T-helper 1 cell treated with Interleukin-12 subunit alpha and Interleukin-12 subunit beta and Interleukin-4 antibody, amounts not matched to agents 30 μg/mL and 1 μg/mL, for 36 hours (primary cell): Measurements from ENCODE around the gene NIPAL1.
A peak's percentile ranks its signal among the peaks of the same experiment; 100 is the strongest.
"Not testable (repeated sequence)": the region's sequence is repeated elsewhere in the genome, so short reads cannot be mapped to it uniquely, and the experiment has no call there.

Source experiments
- H3K27ac Mint-ChIP-seq: one replicate; pipeline ENCODE4 v1.8.0; 2021; ENCODE audit warnings: mild to moderate bottlenecking, mixed read lengths
- H3K27me3 Mint-ChIP-seq: one replicate; pipeline ENCODE4 v1.8.0; 2021; ENCODE audit warnings: low read depth, mixed read lengths
- H3K36me3 Mint-ChIP-seq: one replicate; pipeline ENCODE4 v1.8.0; 2021; ENCODE audit warnings: low read depth, mixed read lengths
- H3K4me1 Mint-ChIP-seq: one replicate; pipeline ENCODE4 v1.8.0; 2021; ENCODE audit warnings: low read depth, mixed read lengths
- H3K4me3 Mint-ChIP-seq: one replicate; pipeline ENCODE4 v1.8.0; 2021; ENCODE audit warnings: mild to moderate bottlenecking, moderate library complexity, mixed read lengths
- H3K9me3 Mint-ChIP-seq: one replicate; pipeline ENCODE4 v1.8.0; 2021; ENCODE audit warnings: mixed read lengths

Gene NIPAL1

GRCh38 chr4:48016141-48017107, at the start of gene NIPAL1, which contains the start of gene CNGA1:
TSS of gene NIPAL1 (plus strand) at chr4:48016772. CDS start at chr4:48016840, 68 bp downstream.
TSS of gene CNGA1 (minus strand) at chr4:48016681. CDS start at chr4:47952689, 63,992 bp downstream.
- Mint-ChIP-seq H3K27ac (no peak within 1 kb of the TSS), H3K4me1 (peaks cover 11% of the 10 kb centered on the region), H3K4me3 (peak within 1 kb of the TSS; percentile 82), H3K36me3 (no peaks in the 10 kb centered on the region), H3K27me3 (peaks cover 41% of the 10 kb centered on the region), H3K9me3 (peaks cover 6% of the 10 kb centered on the region)

GRCh38 chr4:47968847-47969246, 47.7 kb upstream of the NIPAL1 start:
- no peaks in the 10 kb centered on the region for H3K36me3 Mint-ChIP-seq
- H3K9me3 Mint-ChIP-seq, result no peaks in the 10 kb centered on the region
- H3K27ac Mint-ChIP-seq, result no peak overlapping the region
- H3K27me3 Mint-ChIP-seq, result peaks cover 5% of the 10 kb centered on the region
- no peaks in the 10 kb centered on the region for H3K4me1 Mint-ChIP-seq
- H3K4me3 Mint-ChIP-seq, result no peak overlapping the region

DNA sequence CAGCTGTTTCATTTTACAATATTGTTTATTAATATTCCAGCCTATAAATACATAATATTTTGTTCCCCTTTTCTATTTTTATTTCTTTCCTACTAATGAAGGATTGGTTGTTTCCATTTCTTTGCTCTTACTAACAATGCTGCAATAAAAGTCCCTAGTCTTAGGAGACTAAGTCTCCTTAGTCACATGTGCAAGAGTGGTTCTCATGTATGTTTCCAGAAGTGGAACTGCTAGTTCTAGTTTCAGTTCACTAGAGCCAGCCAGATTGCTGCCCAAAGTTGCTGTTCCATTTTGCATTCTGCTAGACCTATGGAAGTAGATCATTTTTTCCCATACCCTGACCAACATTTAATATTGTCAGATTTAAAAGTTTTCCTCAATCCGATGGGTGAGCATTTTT, 44.4 kb upstream of the NIPAL1 start:
- Mint-ChIP-seq H3K36me3 (no peaks in the 10 kb centered on the region), H3K4me1 (no peaks in the 10 kb centered on the region), H3K27ac (no peak overlapping the region), H3K9me3 (no peaks in the 10 kb centered on the region), H3K27me3 (peaks cover 5% of the 10 kb centered on the region), H3K4me3 (no peak overlapping the region)

DNA sequence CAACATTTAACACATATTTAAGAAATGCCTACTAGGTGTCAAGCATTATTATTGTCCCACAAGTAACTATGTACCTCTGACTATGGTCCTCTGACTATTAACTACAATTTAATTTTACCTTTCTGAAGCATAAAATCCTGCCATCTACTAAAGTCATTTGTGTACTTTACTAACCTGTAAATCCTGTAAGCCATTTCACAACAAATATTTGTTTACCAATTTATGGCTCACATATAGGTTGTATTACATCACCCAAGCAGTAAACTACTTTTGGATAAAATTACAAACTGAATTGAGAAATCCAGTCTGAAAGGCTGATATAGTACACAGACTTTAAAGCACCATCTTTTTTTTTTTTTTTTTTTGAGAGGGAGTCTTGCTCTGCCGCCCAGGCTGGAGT, 43.9 kb upstream of the NIPAL1 start:
- H3K27me3 Mint-ChIP-seq, result peaks cover 5% of the 10 kb centered on the region
- H3K4me1 Mint-ChIP-seq, result no peaks in the 10 kb centered on the region
- H3K9me3 Mint-ChIP-seq, result no peaks in the 10 kb centered on the region
- no peaks in the 10 kb centered on the region for H3K36me3 Mint-ChIP-seq
- no peak overlapping the region for H3K4me3 Mint-ChIP-seq
- no peak overlapping the region for H3K27ac Mint-ChIP-seq

DNA sequence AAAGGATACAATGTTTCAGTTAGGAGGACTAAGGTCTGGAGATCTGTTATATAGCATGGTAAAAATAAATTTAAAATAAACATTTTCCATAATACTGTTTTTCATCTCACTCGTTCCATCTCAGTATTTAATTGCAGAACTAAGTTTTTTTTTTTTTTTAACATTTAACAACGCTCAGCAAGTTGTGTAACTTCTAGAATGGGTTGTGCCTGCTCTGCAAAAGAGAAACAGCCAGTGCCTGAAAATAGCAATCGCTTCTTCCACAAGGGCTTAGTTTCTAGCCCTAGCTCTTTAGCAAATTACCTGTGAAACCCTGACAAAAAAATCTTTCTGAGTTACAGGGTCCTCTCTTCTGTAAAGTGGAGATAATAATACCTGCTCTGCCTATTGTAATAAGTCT, 42.0 kb upstream of the NIPAL1 start:
- no peak overlapping the region for H3K27ac Mint-ChIP-seq
- peaks cover 5% of the 10 kb centered on the region for H3K27me3 Mint-ChIP-seq
- H3K4me1 Mint-ChIP-seq, result no peaks in the 10 kb centered on the region
- no peak overlapping the region for H3K4me3 Mint-ChIP-seq
- H3K36me3 Mint-ChIP-seq, result no peaks in the 10 kb centered on the region
- no peaks in the 10 kb centered on the region for H3K9me3 Mint-ChIP-seq

- H3K27ac Mint-ChIP-seq, result no peak overlapping the region
These were observed 26.4 kb upstream of the NIPAL1 start for GRCh38 chr4:47990145-47990544.

DNA sequence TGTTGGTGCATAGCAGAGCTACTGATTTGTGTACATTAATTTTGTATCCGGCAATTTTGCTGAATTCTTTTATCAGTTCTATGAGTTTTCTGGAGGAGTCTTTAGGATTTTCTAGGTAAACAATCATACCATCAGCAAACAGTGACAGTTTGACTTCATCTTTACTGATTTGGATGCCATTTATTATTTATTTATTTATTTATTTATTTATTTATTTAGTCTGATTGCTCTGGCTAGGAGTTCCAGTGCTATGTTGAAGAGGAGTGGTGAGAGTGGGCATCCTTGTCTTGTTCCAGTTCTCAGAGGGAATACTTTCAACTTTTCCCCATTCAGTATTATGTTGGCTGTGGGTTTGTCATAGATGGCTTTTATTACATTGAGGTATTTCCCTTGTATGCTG, 24.1 kb upstream of the NIPAL1 start:
- H3K27me3 Mint-ChIP-seq, H3K4me3 Mint-ChIP-seq, H3K4me1 Mint-ChIP-seq, H3K36me3 Mint-ChIP-seq, H3K27ac Mint-ChIP-seq: not testable (repeated sequence)
- peaks cover 18% of the 10 kb centered on the region for H3K9me3 Mint-ChIP-seq

More at GRCh38 chr4:47990145-47990544, 26.4 kb upstream of the NIPAL1 start:
- H3K9me3 Mint-ChIP-seq, result peaks cover 18% of the 10 kb centered on the region
- H3K4me1 Mint-ChIP-seq, result no peaks in the 10 kb centered on the region
- H3K36me3 Mint-ChIP-seq, result peaks cover 2% of the 10 kb centered on the region
- H3K4me3 Mint-ChIP-seq, result no peak overlapping the region
- H3K27me3 Mint-ChIP-seq, result no peaks in the 10 kb centered on the region

GRCh38 chr4:47996021-47996420, 20.6 kb upstream of the NIPAL1 start:
- Mint-ChIP-seq H3K9me3 (peaks cover 19% of the 10 kb centered on the region), H3K4me1 (no peaks in the 10 kb centered on the region), H3K27me3 (peaks cover 3% of the 10 kb centered on the region), H3K4me3 (no peak overlapping the region), H3K27ac (no peak overlapping the region), H3K36me3 (peaks cover 2% of the 10 kb centered on the region)

DNA sequence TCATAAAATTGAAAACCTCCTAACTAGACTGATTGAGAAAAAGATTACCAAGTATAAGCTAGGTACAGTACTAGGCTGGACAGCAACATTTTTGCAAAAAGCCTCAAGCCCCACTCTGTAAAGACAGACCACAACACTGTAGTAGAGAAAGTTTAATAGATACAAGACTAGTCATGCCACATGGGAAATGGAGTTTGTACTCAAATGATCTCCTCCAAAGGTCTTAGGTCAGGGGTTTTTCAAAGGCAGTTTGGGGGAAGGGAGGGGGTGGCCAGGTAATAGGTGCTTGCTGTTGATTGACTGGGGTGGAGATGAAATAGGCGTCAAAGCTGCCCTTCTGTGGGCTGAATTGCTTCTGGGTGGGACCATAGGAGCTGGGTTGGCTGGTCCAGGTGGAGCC, 14.3 kb upstream of the NIPAL1 start:
- Mint-ChIP-seq H3K27me3 (peaks cover 7% of the 10 kb centered on the region), H3K36me3 (peaks cover 2% of the 10 kb centered on the region), H3K27ac (no peak overlapping the region), H3K9me3 (peaks cover 17% of the 10 kb centered on the region), H3K4me3 (no peak overlapping the region), H3K4me1 (no peaks in the 10 kb centered on the region)

DNA sequence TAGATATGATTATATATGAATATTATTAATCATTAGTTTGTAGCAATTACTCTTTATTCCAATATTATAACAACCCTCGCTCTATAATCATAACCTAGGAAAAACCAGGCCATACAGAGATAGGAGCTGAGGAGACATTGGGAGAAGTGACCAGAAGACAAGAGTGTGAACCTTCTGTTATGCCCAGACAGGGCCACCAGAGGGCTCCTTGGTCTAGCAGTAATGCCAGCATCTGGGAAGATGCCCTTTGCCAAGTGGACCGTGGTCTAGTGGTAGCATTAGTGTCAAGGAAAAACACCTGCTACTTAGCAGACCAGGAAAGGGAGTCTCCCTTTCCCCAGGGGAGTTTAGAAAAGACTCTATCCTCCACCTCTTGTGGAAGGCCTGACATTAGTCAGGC, 13.0 kb upstream of the NIPAL1 start:
- H3K9me3 Mint-ChIP-seq, result peaks cover 13% of the 10 kb centered on the region
- not testable (repeated sequence) for H3K4me3 Mint-ChIP-seq, H3K4me1 Mint-ChIP-seq, H3K27me3 Mint-ChIP-seq, H3K36me3 Mint-ChIP-seq, H3K27ac Mint-ChIP-seq

- no peak overlapping the region for H3K27ac Mint-ChIP-seq
- H3K4me1 Mint-ChIP-seq, result no peaks in the 10 kb centered on the region
- peaks cover 4% of the 10 kb centered on the region for H3K27me3 Mint-ChIP-seq
- no peak overlapping the region for H3K4me3 Mint-ChIP-seq
- peaks cover 2% of the 10 kb centered on the region for H3K36me3 Mint-ChIP-seq
- H3K9me3 Mint-ChIP-seq, result peaks cover 12% of the 10 kb centered on the region
These were observed 10.8 kb upstream of the NIPAL1 start for GRCh38 chr4:48005781-48006180.

GRCh38 chr4:48008021-48008596, 8.5 kb upstream of the NIPAL1 start:
- no peaks in the 10 kb centered on the region for H3K4me1 Mint-ChIP-seq
- no peak overlapping the region for H3K27ac Mint-ChIP-seq
- no peak overlapping the region for H3K4me3 Mint-ChIP-seq
- H3K36me3 Mint-ChIP-seq, result peaks cover 2% of the 10 kb centered on the region
- H3K9me3 Mint-ChIP-seq, result peaks cover 19% of the 10 kb centered on the region
- no peaks in the 10 kb centered on the region for H3K27me3 Mint-ChIP-seq

DNA sequence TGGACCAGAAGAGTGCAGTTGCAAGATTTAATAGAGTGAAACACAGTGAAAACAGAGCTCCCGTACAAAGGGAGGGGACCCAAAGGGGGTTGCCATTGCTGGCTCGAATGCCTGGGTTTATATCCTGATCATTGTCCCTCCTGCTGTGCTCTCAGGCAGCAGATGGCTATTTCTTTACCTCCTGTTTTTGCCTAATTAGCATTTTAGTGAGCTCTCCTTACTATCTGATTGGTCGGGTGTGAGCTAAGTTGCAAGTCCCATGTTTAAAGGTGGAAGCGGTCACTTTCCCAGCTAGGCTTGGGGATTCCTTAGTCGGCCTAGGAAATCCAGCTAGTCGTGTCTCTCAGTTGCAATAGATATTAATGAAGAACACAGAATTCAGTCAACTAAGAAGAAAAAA, 5.7 kb upstream of the NIPAL1 start:
- Mint-ChIP-seq H3K9me3 (peaks cover 19% of the 10 kb centered on the region), H3K27me3 (peaks cover 13% of the 10 kb centered on the region)
- not testable (repeated sequence) for H3K4me1 Mint-ChIP-seq, H3K36me3 Mint-ChIP-seq, H3K4me3 Mint-ChIP-seq, H3K27ac Mint-ChIP-seq

- no peak overlapping the region for H3K4me3 Mint-ChIP-seq
- H3K9me3 Mint-ChIP-seq, result peaks cover 12% of the 10 kb centered on the region
- peaks cover 4% of the 10 kb centered on the region for H3K4me1 Mint-ChIP-seq
- H3K36me3 Mint-ChIP-seq, result peaks cover under 1% of the 10 kb centered on the region
- H3K27ac Mint-ChIP-seq, result no peak overlapping the region
- H3K27me3 Mint-ChIP-seq, result peaks cover 16% of the 10 kb centered on the region
These were observed 4.8 kb upstream of the NIPAL1 start for GRCh38 chr4:48011722-48012121.

- Mint-ChIP-seq H3K27me3 (peaks cover 22% of the 10 kb centered on the region), H3K36me3 (no peaks in the 10 kb centered on the region), H3K27ac (no peak overlapping the region), H3K4me3 (no peak overlapping the region), H3K9me3 (peaks cover 10% of the 10 kb centered on the region), H3K4me1 (peaks cover 11% of the 10 kb centered on the region)
These were observed 3.7 kb upstream of the NIPAL1 start for GRCh38 chr4:48012824-48013223.
